Endodermal cell (in vitro differentiated cells): ENCODE measurements around the gene ARTN. TPM values are rescaled to one million over a fixed set of nuclear protein-coding genes. Genes with fewer than 3 reads are reported as not detected.

ENCODE experiments used
- DNase-seq: peaks from one replicate; pipeline ENCODE4 v3.0.0-alpha.2; 2017
- H3K27ac ChIP-seq: 2 replicates; pipeline ENCODE4 v1.5.1; 2013; ENCODE audit warnings: mild to moderate bottlenecking, low read depth, low read length, moderate library complexity
- H3K27me3 ChIP-seq: 2 replicates; pipeline ENCODE4 v1.6.1; 2013; ENCODE audit warnings: mild to moderate bottlenecking, low read length, moderate library complexity; ENCODE audit not compliant: insufficient read depth, control insufficient read depth, poor library complexity, severe bottlenecking
- H3K36me3 ChIP-seq: 2 replicates; pipeline ENCODE4 v1.7.0; 2013; ENCODE audit warnings: mild to moderate bottlenecking, low read length, moderate library complexity; ENCODE audit not compliant: control insufficient read depth, insufficient read depth
- H3K4me1 ChIP-seq: one replicate; pipeline ENCODE4 v1.7.0; 2013; ENCODE audit warnings: low read length; ENCODE audit not compliant: control insufficient read depth, insufficient read depth
- H3K4me3 ChIP-seq: 2 replicates; pipeline ENCODE4 v1.5.1; 2013; ENCODE audit warnings: mild to moderate bottlenecking, low read length, moderate library complexity
- H3K9ac ChIP-seq: 2 replicates; pipeline ENCODE4 v1.6.1; 2013; ENCODE audit warnings: mild to moderate bottlenecking, low read length, moderate library complexity; ENCODE audit not compliant: poor library complexity, severe bottlenecking; ENCODE audit errors: extremely low read depth
- H3K9me3 ChIP-seq: 2 replicates; pipeline ENCODE4 v1.6.1; 2013; ENCODE audit warnings: mild to moderate bottlenecking, low read length, moderate library complexity; ENCODE audit not compliant: control insufficient read depth
- H3K27ac Mint-ChIP-seq: 2 replicates; pipeline ENCODE4 v1.8.0; 2020; ENCODE audit warnings: mixed read lengths
- H3K27me3 Mint-ChIP-seq: 2 replicates; pipeline ENCODE4 v1.8.0; 2021; ENCODE audit warnings: mild to moderate bottlenecking, mixed read lengths; ENCODE audit not compliant: insufficient read depth
- H3K36me3 Mint-ChIP-seq: 2 replicates; pipeline ENCODE4 v1.8.0; 2020; ENCODE audit warnings: low read depth, mixed read lengths
- H3K4me1 Mint-ChIP-seq: 2 replicates; pipeline ENCODE4 v1.8.0; 2020; ENCODE audit warnings: mixed read lengths
- H3K4me3 Mint-ChIP-seq: 2 replicates; pipeline ENCODE4 v1.8.0; 2020; ENCODE audit warnings: mild to moderate bottlenecking, moderate library complexity, mixed read lengths
- H3K9me3 Mint-ChIP-seq: 2 replicates; pipeline ENCODE4 v1.8.0; 2020; ENCODE audit warnings: mild to moderate bottlenecking, mixed read lengths
- CTCF ChIP-seq: fragments of 200-600 bp; sonication (generic); conservative IDR thresholded peaks from 2 replicates; pipeline ENCODE4 v1.5.0; 2021; ENCODE audit warnings: antibody characterized with exemption, mild to moderate bottlenecking
- WGBS, 2 experiments: methylation state at CpG; one replicate each; pipeline versions ENCODE4 v1.1.5 to v1.1.7; 2013; ENCODE audit warnings: missing lambda C conversion rate in 2 of 2, mixed read lengths in 1 of 2; ENCODE audit not compliant: insufficient coverage in 1 of 2, insufficient read length in 1 of 2; 5-methylcytosine and 5-hydroxymethylcytosine counted together
- total RNA-seq, 2 donors: library from RNA; stranded (reverse); fragmentation: NEBNext Ultra II Directional in 1 of 2; extraction: Animal tissue kit (Norgen Biotek cat#: 25700) in 1 of 2; gene quantifications; 2 replicates in 1 of 2; 3 replicates in 1 of 2; pipeline ENCODE4 v1.2.1, GENCODE V29; 2021

Gene ARTN
- total RNA-seq, 2 donors from 2014 or later = 3.3 to 4.4 TPM

GRCh38 chr1:43954036-43954435, 20.4 kb downstream of the ARTN start:
- Histone ChIP-seq H3K36me3 (peaks cover 35% of the 10 kb centered on the region), H3K4me1 (no peaks in the 10 kb centered on the region), H3K27me3 (no peaks in the 10 kb centered on the region), H3K9me3 (no peaks in the 10 kb centered on the region), H3K4me3 (no peak overlapping the region), H3K27ac (no peak overlapping the region), H3K9ac (no peak overlapping the region)
- H3K27me3 Mint-ChIP-seq = no peaks in the 10 kb centered on the region
- peaks cover 10% of the 10 kb centered on the region for H3K36me3 Mint-ChIP-seq
- WGBS, 2 experiments = 89 to 100% methylated on average over 2 to 5 of the region's 5 CpGs
- peaks cover 10% of the 10 kb centered on the region for H3K4me1 Mint-ChIP-seq
- no peak for TF ChIP-seq CTCF
- H3K27ac Mint-ChIP-seq = no peak overlapping the region
- no peaks in the 10 kb centered on the region for H3K9me3 Mint-ChIP-seq
- no peak for DNase-seq
- H3K4me3 Mint-ChIP-seq = no peak overlapping the region

- DNase-seq = no peak
- Histone ChIP-seq H3K9ac (no peak overlapping the region), H3K9me3 (no peaks in the 10 kb centered on the region), H3K4me1 (no peaks in the 10 kb centered on the region), H3K27ac (no peak overlapping the region), H3K36me3 (peaks cover 30% of the 10 kb centered on the region), H3K27me3 (no peaks in the 10 kb centered on the region), H3K4me3 (no peak overlapping the region)
- WGBS, 2 experiments = 93 to 96% methylated on average over 8 of the region's 8 CpGs
- H3K36me3 Mint-ChIP-seq = peaks cover 11% of the 10 kb centered on the region
- H3K4me3 Mint-ChIP-seq = no peak overlapping the region
- no peak overlapping the region for H3K27ac Mint-ChIP-seq
- peaks cover 10% of the 10 kb centered on the region for H3K4me1 Mint-ChIP-seq
- H3K27me3 Mint-ChIP-seq = no peaks in the 10 kb centered on the region
- no peaks in the 10 kb centered on the region for H3K9me3 Mint-ChIP-seq
- TF ChIP-seq CTCF = no peak
Observed at GRCh38 chr1:43956234-43956633, 22.6 kb downstream of the ARTN start.

GRCh38 chr1:43957407-43958040, 23.9 kb downstream of the ARTN start:
- Mint-ChIP-seq H3K27ac (no peak overlapping the region), H3K4me3 (no peak overlapping the region), H3K36me3 (peaks cover 16% of the 10 kb centered on the region), H3K4me1 (peaks cover 10% of the 10 kb centered on the region), H3K27me3 (no peaks in the 10 kb centered on the region), H3K9me3 (no peaks in the 10 kb centered on the region)
- DNase-seq = no peak
- Histone ChIP-seq H3K4me1 (no peaks in the 10 kb centered on the region), H3K9me3 (no peaks in the 10 kb centered on the region), H3K9ac (no peak overlapping the region), H3K36me3 (peaks cover 30% of the 10 kb centered on the region), H3K27ac (no peak overlapping the region), H3K27me3 (no peaks in the 10 kb centered on the region), H3K4me3 (no peak overlapping the region)
- TF ChIP-seq CTCF = no peak
- 92 to 93% methylated on average over 7 of the region's 7 CpGs for WGBS, 2 experiments
